HEK293 (cell line): Measurements from ENCODE around the gene ANTXRL.

Experiments
- GFI1B ChIP-seq: fragments of 450-650 bp; formaldehyde crosslinking; IDR thresholded peaks from 2 replicates; pipeline ENCODE4 v1.5.1; 2016; ENCODE audit warnings: missing biosample characterization, missing genetic modification characterization
- GLIS2 ChIP-seq: fragments of 450-650 bp; formaldehyde crosslinking; IDR thresholded peaks from 2 replicates; pipeline ENCODE4 v1.5.1; 2016; ENCODE audit warnings: missing biosample characterization, missing genetic modification characterization
- HOXC10 ChIP-seq: sonication (generic); formaldehyde crosslinking; IDR thresholded peaks from 2 replicates; pipeline ENCODE4 v1.8.1; 2023; ENCODE audit warnings: mild to moderate bottlenecking, missing genetic modification reagents
- INSM2 ChIP-seq: fragments of 450-650 bp; formaldehyde crosslinking; IDR thresholded peaks from 2 replicates; pipeline ENCODE4 v1.5.1; 2016; ENCODE audit warnings: missing biosample characterization, missing genetic modification characterization
- KLF10 ChIP-seq: fragments of 450-650 bp; IDR thresholded peaks from 2 replicates; pipeline ENCODE4 v1.5.1; 2018; ENCODE audit warnings: missing biosample characterization, mild to moderate bottlenecking, missing genetic modification characterization
- KLF8 ChIP-seq: fragments of 450-650 bp; formaldehyde crosslinking; IDR thresholded peaks from 2 replicates; pipeline ENCODE4 v1.5.1; 2016; ENCODE audit warnings: missing biosample characterization, missing genetic modification characterization
- MZF1 ChIP-seq: fragments of 450-650 bp; formaldehyde crosslinking; IDR thresholded peaks from 2 replicates; pipeline ENCODE4 v1.5.1; 2017; ENCODE audit warnings: missing biosample characterization, missing genetic modification characterization, borderline replicate concordance
- PRDM10 ChIP-seq: fragments of 450-650 bp; formaldehyde crosslinking; IDR thresholded peaks from 2 replicates; pipeline ENCODE4 v1.5.1; 2016; ENCODE audit warnings: missing biosample characterization, missing genetic modification characterization
- RBAK ChIP-seq: fragments of 450-650 bp; formaldehyde crosslinking; IDR thresholded peaks from 2 replicates; pipeline ENCODE4 v1.5.1; 2016; ENCODE audit warnings: missing biosample characterization, missing genetic modification characterization
- REPIN1 ChIP-seq: fragments of 450-650 bp; formaldehyde crosslinking; IDR thresholded peaks from 2 replicates; pipeline ENCODE4 v1.5.1; 2017; ENCODE audit warnings: missing biosample characterization, missing genetic modification characterization, low read depth
- REST ChIP-seq: fragments of 450-650 bp; formaldehyde crosslinking; IDR thresholded peaks from 2 replicates; pipeline ENCODE4 v1.5.1; 2016; ENCODE audit warnings: missing biosample characterization, missing genetic modification characterization
- ZBTB26 ChIP-seq: fragments of 450-650 bp; formaldehyde crosslinking; optimal IDR thresholded peaks from 2 replicates; pipeline ENCODE3; 2016; ENCODE audit warnings: missing biosample characterization, mild to moderate bottlenecking, missing genetic modification characterization
- ZNF202 ChIP-seq: fragments of 450-650 bp; formaldehyde crosslinking; IDR thresholded peaks from 2 replicates; pipeline ENCODE4 v1.5.1; 2016; ENCODE audit warnings: missing biosample characterization, missing genetic modification characterization, borderline replicate concordance
- ZNF223 ChIP-seq: fragments of 450-650 bp; formaldehyde crosslinking; IDR thresholded peaks from 2 replicates; pipeline ENCODE4 v1.5.1; 2016; ENCODE audit warnings: missing biosample characterization, missing genetic modification characterization
- ZNF23 ChIP-seq: fragments of 450-650 bp; formaldehyde crosslinking; IDR thresholded peaks from 2 replicates; pipeline ENCODE4 v1.5.1; 2016; ENCODE audit warnings: missing biosample characterization, missing genetic modification characterization, borderline replicate concordance
- ZNF26 ChIP-seq: fragments of 450-650 bp; formaldehyde crosslinking; IDR thresholded peaks from 2 replicates; pipeline ENCODE4 v1.5.1; 2016; ENCODE audit warnings: missing biosample characterization, missing genetic modification characterization
- ZNF274 ChIP-seq, 2 experiments: fragments of 200-500 bp in 1 of 2; fragments of 450-650 bp in 1 of 2; sonication (Bioruptor generic) in 1 of 2; formaldehyde crosslinking in 1 of 2; IDR thresholded peaks; 2 replicates each; pipeline versions ENCODE4 v1.5.1 to v1.6.1; 2014 to 2016; ENCODE audit warnings: borderline replicate concordance in 1 of 2, inconsistent platforms in 1 of 2, low read length in 1 of 2, missing biosample characterization in 1 of 2, missing genetic modification characterization in 1 of 2
- ZNF404 ChIP-seq: fragments of 450-650 bp; formaldehyde crosslinking; IDR thresholded peaks from 2 replicates; pipeline ENCODE4 v1.5.1; 2017; ENCODE audit warnings: missing biosample characterization, missing genetic modification characterization
- ZNF488 ChIP-seq: fragments of 450-650 bp; formaldehyde crosslinking; IDR thresholded peaks from 2 replicates; pipeline ENCODE4 v1.5.1; 2016; ENCODE audit warnings: missing biosample characterization, missing genetic modification characterization
- ZNF645 ChIP-seq: fragments of 450-650 bp; formaldehyde crosslinking; IDR thresholded peaks from 2 replicates; pipeline ENCODE4; 2016; ENCODE audit warnings: missing biosample characterization, missing genetic modification characterization
- ZNF670 ChIP-seq: fragments of 450-650 bp; formaldehyde crosslinking; IDR thresholded peaks from 2 replicates; pipeline ENCODE4 v1.5.1; 2016; ENCODE audit warnings: missing biosample characterization, missing genetic modification characterization, low read depth
- ZNF785 ChIP-seq: fragments of 450-650 bp; formaldehyde crosslinking; IDR thresholded peaks from 2 replicates; pipeline ENCODE4 v1.5.1; 2016; ENCODE audit warnings: missing biosample characterization, missing genetic modification characterization
- ZNF837 ChIP-seq: fragments of 450-650 bp; formaldehyde crosslinking; IDR thresholded peaks from 2 replicates; pipeline ENCODE4 v1.5.1; 2016; ENCODE audit warnings: missing biosample characterization, missing genetic modification characterization

Gene ANTXRL

GRCh38 chr10:46284286-46285229, 2.2 kb upstream of the ANTXRL start (continued):
- no peak for TF ChIP-seq ZNF488 (tag by site-specific recombination)
- TF ChIP-seq ZNF274 (IDR thresholded peaks at IDR 0.05; ENCODE audit: low read length) = no peak
- no peak for TF ChIP-seq ZNF274 (tag by site-specific recombination; IDR thresholded peaks at IDR 0.05; ENCODE audit: borderline replicate concordance)
- TF ChIP-seq MZF1 (tag by site-specific recombination) = no peak
- TF ChIP-seq ZNF837 (tag by site-specific recombination) = no peak
- no peak for TF ChIP-seq RBAK (tag by site-specific recombination)
- peak; percentile 91 for TF ChIP-seq ZBTB26 (tag by site-specific recombination)
- TF ChIP-seq ZNF404 (tag by site-specific recombination) = no peak
- TF ChIP-seq ZNF223 = no peak
- no peak for TF ChIP-seq ZNF670 (tag by site-specific recombination)
- TF ChIP-seq HOXC10 (CRISPR knock-in tag) = 0 out of 2 replicates have a peak, but pooled peaks have one; percentile 54
- TF ChIP-seq ZNF202 (tag by site-specific recombination) = no peak
- peak; percentile 72; the same call in 1 of the 2 replicates for TF ChIP-seq KLF8 (tag by site-specific recombination)
- TF ChIP-seq ZNF23 = no peak
- 0 out of 2 replicates have a peak, but pooled peaks have one; percentile 54 for TF ChIP-seq KLF10 (tag by site-specific recombination)
- TF ChIP-seq INSM2 (tag by site-specific recombination) = no peak
- no peak for TF ChIP-seq ZNF645 (tag by site-specific recombination)
- TF ChIP-seq PRDM10 (tag by site-specific recombination) = peak; percentile 81
- TF ChIP-seq REPIN1 (tag by site-specific recombination) = no peak
- TF ChIP-seq GFI1B (tag by site-specific recombination) = no peak
- TF ChIP-seq GLIS2 (tag by site-specific recombination) = peak; percentile 99
- no peak for TF ChIP-seq ZNF26 (tag by site-specific recombination)
- 0 out of 2 replicates have a peak, but pooled peaks have one; percentile 72 for TF ChIP-seq ZNF785
- TF ChIP-seq REST (tag by site-specific recombination) = no peak
